Vagina (tissue), 2 donors: ENCODE measurements around the gene KCTD10. TPM values are rescaled to one million over a fixed set of nuclear protein-coding genes. Genes with fewer than 3 reads are reported as not detected.

Experiments used
- DNase-seq, 2 donors: peaks; one replicate each; pipeline ENCODE4 v3.0.0-alpha.2; 2017; ENCODE audit errors: extremely low spot score in 2 of 2
- H3K27ac ChIP-seq: fragments of 200-600 bp; sonication (generic); one replicate; pipeline ENCODE4 v1.5.1; 2019
- H3K27me3 ChIP-seq: fragments of 200-600 bp; sonication (generic); one replicate; pipeline ENCODE4 v1.5.1; 2019
- H3K36me3 ChIP-seq, 2 donors: fragments of 200-600 bp; sonication (generic); one replicate each; pipeline ENCODE4 v1.5.1; 2017 to 2019
- H3K4me1 ChIP-seq: fragments of 200-600 bp; sonication (generic); one replicate; pipeline ENCODE4 v1.5.1; 2019
- H3K4me3 ChIP-seq, 2 donors: fragments of 200-600 bp; sonication (generic); 1 replicate in 1 of 2; 2 replicates in 1 of 2; pipeline ENCODE4 v1.5.1; 2016 to 2019
- H3K9me3 ChIP-seq: fragments of 200-600 bp; sonication (generic); one replicate; pipeline ENCODE4 v1.5.1; 2019
- CTCF ChIP-seq, 3 experiments: fragments of 450-650 bp in 2 of 3; fragments of 200-600 bp in 1 of 3; sonication (generic) in 1 of 3; IDR thresholded peaks; one replicate each; pipeline ENCODE4 v1.5.1; 2017 to 2019; ENCODE audit warnings: antibody characterized with exemption in 3 of 3, mild to moderate bottlenecking in 2 of 3, moderate library complexity in 2 of 3
- POLR2A ChIP-seq, 2 donors: fragments of 450-650 bp; IDR thresholded peaks; one replicate each; pipeline ENCODE4 v1.6.1; 2017; ENCODE audit warnings: antibody characterized with exemption in 2 of 2, mild to moderate bottlenecking in 2 of 2, moderate library complexity in 2 of 2
- POLR2AphosphoS5 ChIP-seq, 2 donors: sonication (generic); formaldehyde crosslinking; IDR thresholded peaks; one replicate each; pipeline ENCODE4 v1.9.0; 2017; ENCODE audit warnings: antibody characterized with exemption in 2 of 2, mild to moderate bottlenecking in 2 of 2, low read depth in 1 of 2; ENCODE audit not compliant: insufficient read depth in 1 of 2
- intact Hi-C: fragments of 100-400 bp; cut with DNase I; formaldehyde crosslinking; loops from one replicate; pipeline ENCODE4 v1.15.1; 2023
- total RNA-seq: library from RNA; depleted of rRNA; stranded (reverse); fragments of >200 nt; gene quantifications from one replicate; pipeline ENCODE4 v1.2.3, GENCODE V29; 2016

The KCTD10 gene
- total RNA-seq, 1 donor from 2014 or later = 86.2 TPM

DNA sequence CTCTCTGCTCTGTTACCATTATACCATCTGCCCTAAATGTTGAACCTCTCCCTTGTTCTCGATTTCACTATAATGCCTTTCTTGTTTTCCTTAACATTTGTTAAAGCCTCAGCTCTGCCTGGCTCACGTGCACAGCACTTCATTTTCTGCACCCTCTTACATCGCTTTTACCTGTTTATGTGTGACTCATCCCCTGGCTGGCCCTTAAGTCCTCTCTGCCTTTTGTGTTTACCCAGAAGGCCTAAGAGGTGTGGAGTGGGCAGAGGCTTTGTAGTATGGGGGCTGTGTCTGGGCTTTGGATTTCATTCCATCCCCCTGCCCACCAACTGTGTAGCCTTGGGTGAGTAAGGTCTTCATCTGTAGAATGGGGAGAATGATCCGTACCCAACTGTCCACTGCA lies 36.9 kb upstream of the KCTD10 start:
- Histone ChIP-seq H3K9me3 (no peaks in the 10 kb centered on the region), H3K36me3 (peaks cover 2 to 80% of the 10 kb centered on the region in 2 donors), H3K27ac (no peak overlapping the region), H3K4me3 (no peak overlapping the region), H3K4me1 (no peaks in the 10 kb centered on the region), H3K27me3 (no peaks in the 10 kb centered on the region)
- no peak for DNase-seq
- TF ChIP-seq POLR2AphosphoS5 (IDR thresholded peaks at IDR 0.05; ENCODE audit: insufficient read depth in 1 of 2, low read depth in 1 of 2) (no peak), CTCF (IDR thresholded peaks at IDR 0.05) (no peak)
- intact Hi-C loops = no loop called here

DNA sequence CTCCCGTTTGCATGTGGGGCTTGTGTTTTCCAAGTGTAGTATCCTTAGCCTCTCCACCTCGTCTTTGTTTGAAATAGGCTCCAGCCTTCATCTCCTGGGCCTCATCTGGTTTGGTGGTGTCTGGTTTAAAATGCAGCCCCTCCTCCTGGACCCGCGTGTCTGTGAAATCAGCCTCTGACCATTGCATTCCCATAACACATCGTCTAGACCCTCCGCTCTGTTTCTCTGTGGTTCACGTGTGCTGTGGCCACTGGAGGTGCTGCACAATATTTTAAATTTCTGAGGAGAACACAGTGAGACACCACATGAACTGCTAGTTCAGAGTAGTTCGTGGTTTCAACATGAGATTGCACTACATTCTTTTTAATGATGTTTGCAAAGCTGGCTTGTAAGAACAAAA lies 36.0 kb upstream of the KCTD10 start:
- TF ChIP-seq CTCF (IDR thresholded peaks at IDR 0.05) = no peak
- no peak for TF ChIP-seq POLR2AphosphoS5 (IDR thresholded peaks at IDR 0.05; ENCODE audit: insufficient read depth in 1 of 2, low read depth in 1 of 2)
- TF ChIP-seq POLR2A (IDR thresholded peaks at IDR 0.05) = no peak
- Histone ChIP-seq H3K27me3 (no peaks in the 10 kb centered on the region), H3K4me1 (no peaks in the 10 kb centered on the region), H3K36me3 (peaks cover 2 to 81% of the 10 kb centered on the region in 2 donors), H3K9me3 (no peaks in the 10 kb centered on the region), H3K27ac (no peak overlapping the region), H3K4me3 (no peak overlapping the region)
- no peak for DNase-seq
- intact Hi-C loops = no loop called here

GRCh38 chr12:109512608-109513007 lies 35.5 kb upstream of the KCTD10 start:
- Histone ChIP-seq H3K27ac (no peak overlapping the region), H3K9me3 (no peaks in the 10 kb centered on the region), H3K4me3 (no peak overlapping the region), H3K27me3 (no peaks in the 10 kb centered on the region), H3K4me1 (no peaks in the 10 kb centered on the region), H3K36me3 (peaks cover 2 to 81% of the 10 kb centered on the region in 2 donors)
- DNase-seq = no peak
- TF ChIP-seq POLR2AphosphoS5 (IDR thresholded peaks at IDR 0.05; ENCODE audit: insufficient read depth in 1 of 2, low read depth in 1 of 2) (no peak), POLR2A (IDR thresholded peaks at IDR 0.05) (no peak), CTCF (IDR thresholded peaks at IDR 0.05) (no peak)
- intact Hi-C loops = no loop called here

DNA sequence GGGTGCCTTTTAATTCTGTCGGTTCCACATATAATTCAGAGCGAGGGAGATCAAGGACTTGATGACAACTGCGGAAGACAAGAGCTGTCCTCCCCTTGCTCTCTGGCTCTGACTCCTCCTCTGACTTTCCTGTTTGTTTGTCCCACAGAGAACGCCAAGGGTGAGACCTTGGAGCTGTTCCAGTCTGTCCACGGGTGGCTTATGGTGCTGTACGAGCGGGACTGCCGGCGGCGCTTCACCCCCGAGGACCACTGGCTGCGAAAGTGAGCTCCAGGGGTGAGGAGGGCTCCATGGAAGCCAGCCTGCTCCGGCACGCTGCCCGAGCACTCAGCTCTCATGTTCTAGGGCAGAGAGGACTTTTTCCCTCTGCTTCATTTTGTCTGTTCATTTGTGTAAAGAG lies 33.1 kb upstream of the KCTD10 start:
- Histone ChIP-seq H3K4me3 (no peak overlapping the region), H3K27ac (no peak overlapping the region), H3K36me3 (peaks cover 2 to 91% of the 10 kb centered on the region in 2 donors), H3K9me3 (no peaks in the 10 kb centered on the region), H3K27me3 (no peaks in the 10 kb centered on the region), H3K4me1 (no peaks in the 10 kb centered on the region)
- DNase-seq = no peak
- intact Hi-C loops = no loop called here
- no peak for TF ChIP-seq CTCF (IDR thresholded peaks at IDR 0.05)
- TF ChIP-seq POLR2AphosphoS5 (IDR thresholded peaks at IDR 0.05; ENCODE audit: insufficient read depth in 1 of 2, low read depth in 1 of 2) = no peak
- no peak for TF ChIP-seq POLR2A (IDR thresholded peaks at IDR 0.05)

DNA sequence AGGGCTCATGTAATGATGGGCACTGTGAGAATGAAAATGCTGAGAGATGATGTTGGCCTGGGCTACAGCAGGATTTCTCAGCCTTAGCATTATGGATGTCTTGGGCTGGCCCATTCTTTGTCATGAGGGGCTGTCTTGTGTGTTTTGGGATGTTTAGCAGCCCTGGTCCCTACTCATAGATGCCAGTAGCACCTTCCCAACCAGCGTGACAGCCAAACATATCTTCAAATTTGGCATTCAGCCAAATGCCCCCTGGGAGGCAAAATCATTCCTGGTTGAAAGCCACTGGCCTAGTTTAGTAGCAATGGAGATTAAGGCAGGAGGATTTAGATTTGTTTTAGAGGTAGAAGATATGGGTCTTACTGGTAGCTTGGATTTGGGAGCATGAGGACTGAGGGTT lies 27.0 kb upstream of the KCTD10 start:
- no peak for DNase-seq
- no peak for TF ChIP-seq POLR2AphosphoS5 (IDR thresholded peaks at IDR 0.05; ENCODE audit: insufficient read depth in 1 of 2, low read depth in 1 of 2)
- TF ChIP-seq CTCF (IDR thresholded peaks at IDR 0.05) = no peak
- no peak for TF ChIP-seq POLR2A (IDR thresholded peaks at IDR 0.05)
- Histone ChIP-seq H3K36me3 (peaks cover 4 to 99% of the 10 kb centered on the region in 2 donors), H3K27ac (no peak overlapping the region), H3K4me3 (no peak overlapping the region), H3K27me3 (no peaks in the 10 kb centered on the region), H3K9me3 (no peaks in the 10 kb centered on the region), H3K4me1 (no peaks in the 10 kb centered on the region)
- intact Hi-C loops = no loop called here
